Globus pallidus (tissue), 1 donor: ENCODE measurements around the gene MEPCE.
"Not testable (repeated sequence)": the region's sequence is repeated elsewhere in the genome, so short reads cannot be mapped to it uniquely, and the experiment has no call there.

ENCODE experiments used
- DNase-seq: peaks from one replicate; pipeline ENCODE4 v3.0.0-alpha.2; 2015; ENCODE audit warnings: low spot score

MEPCE gene

DNA sequence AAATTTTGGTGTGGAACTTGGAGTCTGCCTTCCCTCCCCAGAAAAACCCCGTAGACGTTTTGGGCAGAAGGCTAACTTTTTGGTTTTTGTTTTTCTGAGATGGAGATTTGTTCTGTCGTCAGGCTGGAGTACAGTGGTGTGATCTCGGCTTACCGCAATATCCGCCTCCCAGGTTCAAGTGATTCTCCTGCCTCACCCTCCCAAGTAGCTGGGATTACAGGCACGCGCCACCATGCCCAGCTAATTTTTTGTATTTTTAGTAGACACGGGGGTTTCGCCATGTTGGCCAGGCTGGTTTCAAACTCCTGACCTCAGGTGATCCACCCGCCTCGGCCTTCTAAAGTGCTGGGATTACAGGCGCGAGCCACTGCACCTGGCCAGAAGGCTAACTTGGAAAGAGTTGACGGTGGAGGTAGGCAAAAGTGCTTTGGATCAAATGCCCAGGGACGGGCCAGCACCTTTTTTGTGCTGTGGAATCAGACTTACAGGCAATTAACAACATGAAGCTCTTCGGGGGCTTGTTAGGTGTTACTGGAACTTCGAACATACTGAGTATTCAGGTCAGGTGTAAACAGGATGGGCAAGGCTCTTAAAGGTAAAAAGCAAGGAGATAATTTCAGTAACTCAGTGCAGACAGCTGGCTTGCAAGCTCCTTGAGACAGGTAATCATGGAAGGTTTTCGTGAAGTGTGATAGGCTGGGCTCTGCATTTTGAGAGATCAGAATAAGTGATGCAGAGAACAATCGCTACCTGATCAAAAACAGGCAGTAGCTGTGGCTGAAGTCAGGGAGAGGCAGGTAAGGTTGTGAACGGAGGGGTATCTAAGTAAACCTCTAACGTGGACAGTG, 4.9 kb downstream of the MEPCE start:
- no peak for DNase-seq

DNA sequence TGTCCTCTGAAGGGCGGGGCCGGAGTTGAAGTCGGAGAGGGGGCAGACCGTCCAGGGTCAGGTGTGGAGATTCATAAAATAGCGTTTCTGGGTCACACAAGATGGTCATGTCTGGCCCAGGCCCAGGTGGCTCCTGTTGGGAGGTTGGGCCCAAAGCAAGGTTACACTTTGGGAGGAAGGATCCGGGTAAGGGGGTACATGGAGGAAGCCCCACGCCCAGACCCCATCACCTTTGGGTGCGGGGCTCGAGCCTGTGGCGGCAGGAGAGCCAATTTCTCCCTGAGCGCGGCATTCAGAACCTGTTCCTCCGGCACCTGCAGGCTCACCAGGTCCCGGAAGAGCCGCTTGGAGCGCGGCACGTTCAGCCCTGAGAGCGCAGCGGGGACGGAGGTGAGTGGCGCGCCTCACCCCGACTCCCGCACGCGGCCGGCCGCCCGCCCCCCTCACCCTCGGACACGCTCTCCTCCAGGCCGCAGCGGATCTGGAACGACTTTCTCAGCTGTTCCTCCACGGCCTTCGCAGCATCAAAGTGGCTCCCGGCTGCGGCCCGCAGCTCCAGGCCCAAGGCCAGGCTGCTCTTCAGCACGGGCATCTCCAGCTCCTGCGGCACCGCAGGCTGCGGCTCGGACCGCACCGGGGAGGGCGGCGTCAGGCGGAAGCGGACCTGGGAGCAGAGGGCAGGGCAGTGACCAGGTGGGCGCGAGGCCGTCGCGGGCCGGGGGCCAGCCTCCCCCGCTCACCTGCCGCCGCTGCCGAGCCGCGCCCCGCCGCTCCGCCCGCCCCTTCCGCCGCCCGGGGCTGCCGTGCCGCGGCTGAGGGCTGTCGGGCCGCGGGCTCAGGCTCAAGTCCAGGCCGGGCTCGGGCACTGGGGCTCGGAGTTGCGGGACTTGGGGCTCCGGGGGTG, 6.0 kb downstream of the MEPCE start:
- no peak for DNase-seq

DNA sequence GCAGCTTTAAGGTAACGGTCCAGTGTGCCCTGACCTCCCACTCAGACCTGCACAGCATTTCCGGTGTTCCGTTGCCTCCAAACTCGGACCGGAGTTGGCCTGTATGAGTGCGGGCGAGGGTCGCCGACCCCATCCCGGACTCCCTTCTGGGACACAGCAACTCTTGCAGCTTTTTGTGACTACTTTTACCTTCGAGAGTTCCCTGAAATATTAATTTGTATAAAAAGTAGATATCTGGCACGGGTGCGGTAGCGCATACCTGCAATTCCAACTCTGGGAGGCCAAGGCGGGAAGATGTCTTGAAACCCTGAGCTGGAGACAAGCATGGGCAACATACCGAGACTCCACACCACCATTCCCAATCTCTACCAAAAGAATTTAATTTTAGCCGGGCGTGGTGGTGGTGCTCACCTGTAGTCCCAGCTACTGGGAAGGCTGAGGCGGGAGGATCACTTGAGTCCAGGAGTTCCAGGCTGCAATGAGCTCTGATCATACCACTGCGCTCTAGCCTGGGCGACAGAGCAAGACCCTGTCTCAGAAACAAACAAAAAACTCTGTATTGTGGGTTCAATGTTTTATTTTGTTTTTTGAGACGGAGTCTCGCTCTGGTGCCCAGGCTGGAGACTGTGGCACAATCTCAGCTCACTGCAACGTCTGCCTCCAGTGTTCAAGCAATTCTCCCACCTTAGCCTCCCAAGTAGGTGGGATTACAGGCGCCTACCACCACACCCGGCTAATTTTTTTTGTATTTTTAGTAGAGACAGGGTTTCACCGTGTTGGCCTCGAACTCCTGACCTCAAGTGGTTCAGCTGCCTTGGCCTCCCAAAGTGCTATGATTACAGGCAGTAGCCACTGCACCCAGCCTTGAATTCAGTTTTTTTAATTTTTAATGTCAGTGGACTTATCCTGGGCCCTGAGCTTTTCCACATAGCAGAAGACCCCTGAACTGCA, 7.8 kb downstream of the MEPCE start:
- no peak for DNase-seq

DNA sequence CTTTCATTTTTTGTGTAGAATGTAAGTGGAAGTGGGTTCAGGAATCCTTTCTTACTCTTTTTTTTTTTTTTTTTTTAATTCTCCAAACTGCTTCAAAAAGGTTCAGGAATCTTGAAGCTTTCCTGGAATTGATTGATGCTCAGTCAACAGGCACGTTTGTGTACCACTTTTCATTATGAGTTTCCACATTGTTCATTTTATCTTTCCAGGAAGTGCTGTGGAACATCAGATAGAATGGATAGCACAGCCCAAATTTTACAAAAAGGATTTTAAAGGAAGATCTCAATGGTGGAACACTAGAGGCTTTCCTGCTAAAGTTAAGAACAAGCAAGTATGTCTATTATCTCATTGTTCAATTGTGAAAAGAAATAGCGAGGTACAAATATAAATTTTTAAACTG, 8.5 kb downstream of the MEPCE start:
- DNase-seq = no peak

DNA sequence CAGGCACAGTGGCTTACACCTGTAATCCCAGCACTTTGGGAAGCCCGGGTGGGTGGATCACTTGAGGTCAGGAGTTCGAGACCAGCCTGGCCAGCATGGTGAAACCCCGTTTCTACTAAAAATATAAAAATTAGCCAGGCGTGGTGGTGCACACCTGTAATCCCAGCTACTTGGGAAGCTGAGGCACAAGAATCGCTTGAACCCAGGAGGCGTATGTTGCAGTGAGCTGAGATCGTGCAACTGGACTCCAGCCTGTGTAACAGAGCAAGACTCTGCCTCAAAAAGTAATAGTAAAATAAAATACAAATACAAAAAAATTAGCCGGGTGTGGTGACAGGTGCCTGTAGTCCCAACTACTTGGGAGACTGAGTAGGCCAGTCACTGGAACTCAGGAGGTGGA, 9.1 kb downstream of the MEPCE start:
- not testable (repeated sequence) for DNase-seq

DNA sequence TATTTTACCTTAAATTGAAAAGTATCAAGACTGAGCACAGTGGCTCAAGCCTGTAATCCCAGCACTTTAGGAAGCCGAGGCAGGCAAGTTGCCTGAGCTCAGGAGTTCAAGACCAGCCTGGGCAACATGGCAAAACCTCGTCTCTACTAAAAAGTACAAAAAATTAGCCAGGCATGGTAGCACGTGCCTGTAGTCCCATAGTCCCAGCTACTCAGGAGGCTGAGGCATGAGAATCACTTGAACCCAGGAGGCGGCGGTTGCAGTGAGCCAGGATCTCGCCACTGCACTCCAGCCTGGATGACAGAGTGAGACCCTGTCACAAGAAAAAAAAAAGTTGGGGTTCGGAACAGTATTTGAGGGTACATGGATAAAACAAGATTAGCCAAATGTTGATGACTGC, 9.6 kb downstream of the MEPCE start:
- not testable (repeated sequence) for DNase-seq

DNA sequence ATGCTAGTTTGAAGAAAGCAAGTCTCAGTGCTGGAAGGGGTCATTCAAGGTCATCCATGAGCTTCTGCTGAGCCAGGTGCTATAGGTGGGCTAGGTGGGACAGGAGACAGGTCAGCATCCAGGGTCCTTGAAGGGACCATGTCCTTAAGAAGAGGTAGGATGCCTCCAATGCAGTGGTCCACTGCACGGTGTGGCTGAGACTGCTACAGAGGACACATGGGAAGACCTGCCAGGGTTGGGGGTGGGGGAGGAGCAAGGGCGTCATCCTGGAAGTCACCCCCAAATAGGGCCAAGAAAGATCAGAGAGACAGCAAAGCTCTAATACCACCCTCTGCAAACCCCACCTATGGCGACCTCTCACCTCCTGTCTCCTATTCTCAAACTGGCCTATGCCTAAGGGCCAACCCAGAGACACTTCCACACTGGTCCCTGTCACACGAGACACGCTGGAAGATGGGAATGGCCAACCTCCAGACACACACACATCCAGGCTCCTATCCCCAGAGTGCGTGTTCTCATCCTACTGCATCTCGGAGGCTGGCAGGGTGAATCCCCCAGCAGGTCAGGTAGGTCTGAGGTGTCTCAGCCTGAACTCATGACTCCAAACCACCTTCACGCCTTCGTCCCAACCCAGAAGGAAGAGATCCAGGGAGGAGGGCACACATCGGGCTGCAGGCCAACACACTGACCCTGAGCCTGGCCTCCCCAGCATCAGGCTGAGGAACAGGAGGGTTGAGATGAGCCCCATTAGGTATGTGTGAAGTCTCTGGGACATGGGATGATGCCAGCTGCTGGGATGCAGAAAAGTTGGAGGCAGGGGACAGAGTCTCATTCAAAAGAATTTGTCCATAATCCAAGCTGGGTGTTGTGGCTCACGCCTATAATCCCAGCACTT, 12.3 kb downstream of the MEPCE start:
- no peak for DNase-seq

DNA sequence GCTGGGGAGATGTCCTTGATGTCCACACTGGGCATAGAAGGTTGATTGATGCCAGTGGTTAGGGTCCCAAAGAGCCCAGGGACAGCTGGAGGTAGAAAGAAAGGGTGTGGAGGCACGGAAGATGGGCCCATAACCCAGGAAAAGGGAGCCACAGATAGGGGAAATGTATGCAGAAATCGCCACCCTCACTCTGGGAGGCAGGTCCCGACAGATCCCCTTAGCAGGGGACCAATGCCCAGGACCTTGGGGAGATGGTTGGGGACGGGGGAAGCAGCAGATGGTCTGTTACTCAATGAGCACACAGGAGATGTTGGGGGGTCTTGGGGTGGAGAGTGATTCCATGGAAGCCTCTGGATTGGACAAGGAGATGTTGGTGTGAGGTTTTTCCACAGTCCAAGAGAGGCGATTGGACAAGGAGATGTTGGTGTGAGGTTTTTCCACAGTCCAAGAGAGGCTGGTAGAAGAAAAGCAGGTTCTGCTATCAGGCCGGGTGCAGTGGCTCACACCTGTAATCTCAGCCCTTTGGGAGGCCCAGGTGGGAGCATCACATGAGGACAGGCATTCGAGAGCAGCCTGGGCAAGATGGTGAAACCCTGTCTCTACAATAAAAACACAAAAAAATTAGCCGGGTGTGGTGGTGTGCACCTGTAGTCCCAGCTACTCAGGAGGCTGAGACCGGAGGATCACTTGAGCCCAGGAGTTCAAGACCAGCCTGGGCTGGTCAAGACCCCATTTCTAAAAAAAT, 13.6 kb downstream of the MEPCE start:
- DNase-seq = no peak

DNA sequence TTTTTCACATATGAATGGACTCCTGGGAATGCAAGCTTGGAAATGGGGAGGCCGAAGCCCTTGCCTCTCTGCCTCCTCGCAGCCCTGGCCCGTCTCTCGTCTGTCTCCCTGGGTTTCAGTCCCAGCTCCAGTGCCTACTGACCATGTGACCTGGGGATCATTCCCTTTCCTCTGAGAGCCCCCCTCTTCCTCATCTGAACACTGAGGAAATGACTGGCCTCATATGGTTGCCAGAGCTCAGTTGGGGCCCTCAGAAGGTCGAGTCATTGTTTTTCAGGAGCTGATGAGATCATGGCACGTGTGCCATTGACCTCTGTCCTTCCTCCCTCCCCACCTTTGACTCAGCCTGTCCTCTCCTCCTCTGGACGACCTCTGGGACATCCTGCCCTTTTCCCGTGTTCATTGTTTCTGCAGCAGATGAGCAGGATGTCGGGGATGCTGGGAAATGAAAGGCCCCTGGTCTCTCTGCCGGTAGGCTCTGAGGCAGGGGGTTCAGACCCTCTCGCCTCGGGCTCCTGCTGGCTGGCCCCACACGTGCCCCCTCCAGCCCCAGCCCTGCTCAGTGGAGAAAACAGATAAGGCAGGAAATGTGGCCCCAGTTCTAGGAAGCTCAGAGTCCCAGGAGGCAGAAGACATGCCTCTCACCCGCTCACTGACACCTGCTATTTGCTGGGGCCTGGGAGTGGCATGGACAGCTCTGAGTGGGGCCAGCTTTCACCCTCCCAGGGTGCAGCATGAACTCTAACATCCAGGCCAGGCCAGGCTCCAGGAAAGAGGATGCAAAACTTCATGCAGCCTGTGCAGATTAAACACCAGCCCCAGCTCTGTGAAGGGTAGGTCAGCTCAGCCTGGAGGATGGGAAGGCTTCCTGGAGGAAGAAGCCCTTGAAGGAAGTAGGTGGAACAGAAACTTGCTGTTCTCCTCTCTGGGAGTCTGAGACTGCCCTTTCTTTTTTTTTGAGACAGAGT, 15.0 kb downstream of the MEPCE start:
- DNase-seq = no peak

DNA sequence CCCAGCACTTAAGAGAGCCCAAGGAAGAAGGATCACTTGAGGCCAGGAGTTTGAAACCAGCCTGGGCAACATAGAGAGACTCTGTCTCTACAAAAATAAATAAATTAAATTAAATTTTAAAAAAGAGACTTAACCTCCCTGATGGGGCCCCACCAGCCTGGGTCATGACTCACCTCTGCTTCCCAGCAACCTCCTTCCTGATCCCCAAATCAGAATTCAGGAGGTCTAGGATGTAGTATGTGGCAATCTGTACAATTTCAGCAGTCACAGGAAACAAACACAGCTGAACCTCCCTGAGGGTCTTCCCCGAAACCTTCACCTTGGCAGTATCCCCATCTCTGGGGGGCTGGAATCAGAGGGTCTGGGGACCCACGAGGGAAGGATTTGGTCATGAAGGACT, 16.4 kb downstream of the MEPCE start:
- no peak for DNase-seq

DNA sequence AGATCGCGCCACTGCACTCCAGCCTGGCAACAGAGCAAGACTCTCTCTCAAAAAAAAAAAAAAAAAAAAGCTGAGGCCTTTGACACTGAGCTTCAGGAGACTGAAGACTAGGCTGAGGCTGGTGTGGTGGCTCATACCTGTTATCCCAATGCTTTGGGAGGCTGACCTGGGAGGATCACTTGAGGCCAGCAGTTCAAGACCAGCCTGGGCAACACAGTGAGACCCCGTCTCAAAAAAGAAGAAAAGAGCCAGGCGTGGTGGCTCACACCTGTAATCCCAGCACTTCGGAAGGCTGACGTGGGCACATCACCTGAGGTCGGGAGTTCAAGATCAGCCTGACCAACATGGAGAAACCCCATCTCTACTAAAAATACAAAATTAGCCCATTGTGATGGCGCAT, 17.7 kb downstream of the MEPCE start:
- not testable (repeated sequence) for DNase-seq

DNA sequence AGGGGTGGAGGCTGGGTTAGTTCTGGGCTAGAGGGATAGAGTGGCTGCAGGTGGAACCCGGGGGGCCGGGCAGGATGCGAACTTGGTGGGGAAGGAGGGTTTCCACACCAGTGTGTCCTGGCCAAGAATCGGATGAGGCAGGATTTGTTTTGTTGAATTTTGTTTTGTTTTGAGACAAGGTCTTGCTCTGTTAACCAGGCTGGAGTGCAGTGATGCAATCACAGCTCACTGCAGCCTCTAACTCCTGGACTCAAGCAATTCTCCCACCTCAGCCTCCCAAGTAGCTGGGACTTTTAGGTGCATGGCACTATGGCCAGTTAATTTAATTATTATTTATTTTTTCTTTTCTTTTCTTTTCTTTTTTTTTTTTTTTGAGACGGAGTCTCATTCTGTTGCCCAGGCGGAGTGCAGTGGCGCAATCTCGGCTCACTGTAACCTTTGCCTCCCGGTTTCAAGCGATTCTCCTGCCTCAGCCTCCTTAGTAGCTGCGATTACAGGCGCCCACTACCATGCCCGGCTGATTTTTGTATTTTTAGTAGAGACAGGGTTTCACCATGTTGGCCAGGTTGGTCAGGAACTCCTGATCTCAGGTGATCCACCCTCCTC, 19.7 kb downstream of the MEPCE start:
- no peak for DNase-seq

DNA sequence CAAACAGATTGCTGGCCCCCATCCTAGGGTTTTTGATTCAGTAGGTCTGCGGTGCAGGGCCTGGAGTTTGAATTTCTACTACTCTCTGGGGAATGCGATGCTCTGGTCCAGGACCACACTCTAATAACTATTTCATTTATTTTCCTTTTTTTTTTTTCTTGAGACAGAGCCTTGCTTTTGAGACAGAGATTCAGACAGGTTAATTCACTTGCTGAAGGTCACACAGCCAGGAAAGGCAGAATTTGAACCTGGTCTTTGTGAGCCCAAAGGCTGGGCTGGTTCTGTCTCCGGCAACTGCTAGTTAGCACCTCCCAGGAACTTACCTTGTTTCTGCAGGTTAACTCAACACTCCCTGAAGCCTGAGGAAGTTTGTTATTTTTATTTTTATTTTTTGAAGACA, 22.9 kb downstream of the MEPCE start:
- no peak for DNase-seq

DNA sequence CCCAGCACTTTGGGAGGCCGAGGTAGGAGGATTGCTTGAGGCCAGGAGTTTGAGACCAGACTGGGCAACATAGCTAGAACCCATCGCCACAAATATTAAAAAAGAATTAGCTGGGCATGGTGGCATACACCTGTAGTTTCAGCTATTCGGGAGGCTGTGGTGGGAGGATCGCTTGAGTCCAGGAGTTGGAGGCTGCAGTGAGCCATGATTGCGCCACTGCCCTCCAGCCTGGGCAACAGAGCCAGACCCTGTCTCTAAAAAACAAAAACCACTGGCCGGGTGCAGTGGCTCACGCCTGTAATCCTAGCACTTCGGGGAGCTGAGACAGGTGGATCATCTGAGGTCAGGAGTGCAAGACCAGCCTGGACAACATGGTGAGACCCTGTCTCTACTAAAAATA, 24.2 kb downstream of the MEPCE start:
- DNase-seq = not testable (repeated sequence)

DNA sequence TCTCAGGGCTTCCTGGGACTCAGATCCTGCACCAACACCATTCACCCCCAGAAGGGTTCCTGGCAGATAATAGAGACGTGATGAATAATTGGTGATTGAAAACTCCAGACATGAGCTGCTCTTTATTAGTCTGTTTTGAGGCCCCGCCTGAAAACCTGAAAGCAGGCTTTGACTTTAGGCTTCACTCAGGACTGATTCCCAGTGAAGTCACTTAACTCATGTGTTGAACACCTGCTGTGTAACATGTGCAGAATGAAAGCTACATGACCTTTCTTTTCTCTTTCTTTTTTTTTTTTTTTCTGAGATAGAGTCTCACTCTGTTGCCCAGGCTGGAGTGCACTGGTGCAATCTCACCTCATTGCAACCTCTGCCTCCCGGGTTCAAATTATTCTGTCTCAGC, 25.6 kb downstream of the MEPCE start:
- no peak for DNase-seq

DNA sequence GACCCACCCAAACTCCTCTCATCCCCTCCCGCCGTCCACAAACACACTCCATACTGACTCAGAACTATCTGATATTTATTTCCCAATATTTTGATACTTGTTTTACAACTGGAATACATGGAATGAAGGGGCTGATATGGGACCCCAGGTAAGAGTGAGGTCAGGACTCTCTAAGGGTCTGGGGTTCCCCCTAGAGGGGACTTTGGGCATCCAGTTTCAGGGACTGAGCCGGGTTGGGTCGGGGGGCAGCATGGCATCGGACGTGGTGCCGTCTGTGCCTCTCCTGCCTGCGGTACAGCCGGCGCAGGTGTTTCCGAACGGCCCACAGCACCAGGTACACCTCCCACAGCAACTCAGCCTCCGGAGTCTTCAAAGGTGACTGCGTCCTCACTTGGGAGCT, 26.9 kb downstream of the MEPCE start:
- DNase-seq = no peak

DNA sequence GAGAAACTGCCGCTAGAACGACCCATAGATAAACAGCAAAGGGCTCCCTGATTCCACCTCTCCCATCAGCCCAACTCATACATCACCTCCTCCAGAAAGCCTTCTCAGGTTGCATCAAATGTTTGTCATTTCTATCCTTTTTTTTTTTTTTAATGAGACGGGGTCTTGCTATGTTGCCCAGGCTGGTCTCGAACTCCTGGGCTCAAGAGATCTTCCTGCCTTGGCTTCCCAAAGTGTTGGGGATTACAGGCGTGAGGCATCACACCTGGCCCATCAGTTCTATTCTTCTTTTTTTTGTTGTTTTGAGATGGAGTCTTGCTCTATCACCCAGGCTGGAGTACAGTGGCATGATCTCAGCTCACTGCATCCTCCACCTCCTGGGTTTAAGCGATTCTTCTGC, 27.4 kb downstream of the MEPCE start:
- DNase-seq = no peak

DNA sequence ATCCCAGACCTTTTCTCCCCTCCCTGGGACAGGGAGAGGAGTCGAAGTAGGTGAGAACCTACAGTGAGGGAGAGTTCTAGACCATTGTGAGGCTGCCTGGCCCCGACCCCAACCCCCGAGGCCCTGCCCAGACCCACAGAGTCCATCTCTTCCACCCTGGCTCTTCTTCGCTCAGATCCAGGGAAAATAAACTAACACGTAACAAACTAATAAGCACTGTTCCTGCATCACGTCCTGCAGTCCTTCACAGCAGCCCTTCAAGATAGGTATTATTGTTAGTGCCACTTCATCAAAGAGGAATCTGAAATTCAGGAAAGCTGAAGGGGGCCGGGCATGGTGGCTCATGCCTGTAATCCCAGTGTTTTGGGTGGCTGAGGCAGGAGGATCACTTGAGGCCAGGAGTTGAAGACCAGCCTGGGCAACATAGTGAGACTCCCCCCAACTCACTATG, 34.6 kb downstream of the MEPCE start, which contains the start of gene SPACDR:
Gene SPACDR (minus strand): TSS at position 51 of the 451 bp plus-strand sequence. CDS start 235 bp downstream, outside the sequence.
- DNase-seq = no peak
